IMR-90 (cell line): ENCODE measurements around the gene ABHD17C.

Source experiments
- BHLHE40 ChIP-seq: fragments of 150-350 bp; IDR thresholded peaks from 2 replicates; pipeline ENCODE4 v1.6.1; 2016; ENCODE audit warnings: mild to moderate bottlenecking, low read depth, low read length
- CEBPB ChIP-seq: IDR thresholded peaks from 2 replicates; pipeline ENCODE4 v1.6.1; 2012; ENCODE audit warnings: low read depth, low read length, improper control_type of control experiment
- CHD1 ChIP-seq: IDR thresholded peaks from 2 replicates; pipeline ENCODE4 v1.6.1; 2012; ENCODE audit warnings: low read depth, low read length, improper control_type of control experiment
- MAFK ChIP-seq: IDR thresholded peaks from 2 replicates; pipeline ENCODE4 v1.6.1; 2012; ENCODE audit warnings: low read depth, low read length, improper control_type of control experiment
- MAZ ChIP-seq: IDR thresholded peaks from 2 replicates; pipeline ENCODE4 v1.6.1; 2012; ENCODE audit warnings: low read depth, mild to moderate bottlenecking, low read length, improper control_type of control experiment, moderate library complexity, borderline replicate concordance
- MXI1 ChIP-seq: IDR thresholded peaks from 2 replicates; pipeline ENCODE4 v1.6.1; 2012; ENCODE audit warnings: low read depth, mild to moderate bottlenecking, low read length, moderate library complexity, borderline replicate concordance
- NFE2L2 ChIP-seq: fragments of 150-350 bp; IDR thresholded peaks from 2 replicates; pipeline ENCODE4 v1.6.1; 2016; ENCODE audit warnings: low read depth, mild to moderate bottlenecking, low read length
- POLR2A ChIP-seq: IDR thresholded peaks from 2 replicates; pipeline ENCODE4 v1.6.1; 2012; ENCODE audit warnings: mild to moderate bottlenecking, low read depth, low read length
- RAD21 ChIP-seq: IDR thresholded peaks from 2 replicates; pipeline ENCODE4 v1.6.1; 2012; ENCODE audit warnings: low read length, improper control_type of control experiment
- RCOR1 ChIP-seq: IDR thresholded peaks from 2 replicates; pipeline ENCODE4 v1.6.1; 2012; ENCODE audit warnings: mild to moderate bottlenecking, low read length, improper control_type of control experiment; ENCODE audit not compliant: insufficient replicate concordance
- RFX5 ChIP-seq: IDR thresholded peaks from 2 replicates; pipeline ENCODE4 v1.8.0; 2012; ENCODE audit warnings: low read depth, mild to moderate bottlenecking, low read length, moderate library complexity
- SMC3 ChIP-seq: fragments of 150-350 bp; IDR thresholded peaks from 2 replicates; pipeline ENCODE4 v1.6.1; 2016; ENCODE audit warnings: low read depth, mild to moderate bottlenecking, antibody characterized with exemption, low read length, moderate library complexity
- TF ChIP-seq, protein P1 (sequence below): conservative IDR thresholded peaks from 2 replicates; pipeline ENCODE4 v1.5.1; 2012; ENCODE audit warnings: mild to moderate bottlenecking, low read depth, low read length, improper control_type of control experiment
- TF ChIP-seq, protein P2 (sequence below): fragments of 150-350 bp; IDR thresholded peaks from 2 replicates; pipeline ENCODE4 v1.6.1; 2017; ENCODE audit warnings: mild to moderate bottlenecking, antibody characterized with exemption, low read length, low read depth

DNA sequence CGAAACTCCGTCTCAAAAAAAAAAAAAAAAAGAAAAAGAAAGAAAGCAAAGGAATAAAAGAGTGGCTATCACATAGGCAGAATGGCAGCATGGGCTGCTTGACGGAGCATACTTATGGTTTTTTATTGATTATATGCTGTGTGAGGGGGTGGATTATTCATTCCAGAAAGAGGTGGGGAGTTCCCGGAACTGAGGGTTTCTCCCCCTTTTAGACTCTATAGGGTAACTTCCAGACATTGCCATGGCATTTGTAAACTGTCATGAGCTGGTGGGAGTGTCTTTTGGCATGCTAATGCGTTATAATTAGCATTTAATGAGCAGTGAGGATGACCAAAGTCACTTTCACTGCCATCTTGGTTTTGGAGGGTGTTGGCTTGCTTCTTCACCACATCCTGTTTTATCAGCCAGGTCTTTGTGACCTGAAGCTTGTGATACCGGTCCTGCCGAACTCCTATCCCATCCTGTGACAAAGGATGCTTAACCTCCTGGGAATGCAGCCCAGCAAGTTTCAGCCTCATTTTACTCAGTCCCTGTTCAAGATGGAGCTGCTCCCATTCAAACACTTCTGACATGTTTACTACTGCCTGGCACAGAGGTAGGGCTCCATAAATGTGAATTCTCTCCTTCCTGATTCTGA is 15.8 kb upstream of the ABHD17C start:
- no peak for TF ChIP-seq MXI1
- TF ChIP-seq, protein P1, sequence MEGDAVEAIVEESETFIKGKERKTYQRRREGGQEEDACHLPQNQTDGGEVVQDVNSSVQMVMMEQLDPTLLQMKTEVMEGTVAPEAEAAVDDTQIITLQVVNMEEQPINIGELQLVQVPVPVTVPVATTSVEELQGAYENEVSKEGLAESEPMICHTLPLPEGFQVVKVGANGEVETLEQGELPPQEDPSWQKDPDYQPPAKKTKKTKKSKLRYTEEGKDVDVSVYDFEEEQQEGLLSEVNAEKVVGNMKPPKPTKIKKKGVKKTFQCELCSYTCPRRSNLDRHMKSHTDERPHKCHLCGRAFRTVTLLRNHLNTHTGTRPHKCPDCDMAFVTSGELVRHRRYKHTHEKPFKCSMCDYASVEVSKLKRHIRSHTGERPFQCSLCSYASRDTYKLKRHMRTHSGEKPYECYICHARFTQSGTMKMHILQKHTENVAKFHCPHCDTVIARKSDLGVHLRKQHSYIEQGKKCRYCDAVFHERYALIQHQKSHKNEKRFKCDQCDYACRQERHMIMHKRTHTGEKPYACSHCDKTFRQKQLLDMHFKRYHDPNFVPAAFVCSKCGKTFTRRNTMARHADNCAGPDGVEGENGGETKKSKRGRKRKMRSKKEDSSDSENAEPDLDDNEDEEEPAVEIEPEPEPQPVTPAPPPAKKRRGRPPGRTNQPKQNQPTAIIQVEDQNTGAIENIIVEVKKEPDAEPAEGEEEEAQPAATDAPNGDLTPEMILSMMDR = no peak
- no peak for TF ChIP-seq RCOR1
- TF ChIP-seq CEBPB = no peak
- TF ChIP-seq, protein P2, sequence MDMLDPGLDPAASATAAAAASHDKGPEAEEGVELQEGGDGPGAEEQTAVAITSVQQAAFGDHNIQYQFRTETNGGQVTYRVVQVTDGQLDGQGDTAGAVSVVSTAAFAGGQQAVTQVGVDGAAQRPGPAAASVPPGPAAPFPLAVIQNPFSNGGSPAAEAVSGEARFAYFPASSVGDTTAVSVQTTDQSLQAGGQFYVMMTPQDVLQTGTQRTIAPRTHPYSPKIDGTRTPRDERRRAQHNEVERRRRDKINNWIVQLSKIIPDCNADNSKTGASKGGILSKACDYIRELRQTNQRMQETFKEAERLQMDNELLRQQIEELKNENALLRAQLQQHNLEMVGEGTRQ = no peak
- TF ChIP-seq BHLHE40 = no peak
- TF ChIP-seq POLR2A = no peak
- TF ChIP-seq SMC3 = no peak
- TF ChIP-seq RAD21 = no peak
- TF ChIP-seq NFE2L2 = no peak
- TF ChIP-seq MAFK = no peak
- no peak for TF ChIP-seq RFX5
- no peak for TF ChIP-seq CHD1
- TF ChIP-seq MAZ = no peak
